ENCODE data around the gene TMPRSS6. TPM values are rescaled to one million over a fixed set of nuclear protein-coding genes. Genes with fewer than 3 reads are reported as not detected.
"Not testable (repeated sequence)": the region's sequence is repeated elsewhere in the genome, so short reads cannot be mapped to it uniquely, and the experiment has no call there.

Gene TMPRSS6
- total RNA-seq, 1 donor from 2014 or later, result not detected

GRCh38 chr22:37088750-37089408 is 20.6 kb downstream of the TMPRSS6 start:
- DNase-seq (ENCODE audit: low read depth, low spot score), result no peak

DNA sequence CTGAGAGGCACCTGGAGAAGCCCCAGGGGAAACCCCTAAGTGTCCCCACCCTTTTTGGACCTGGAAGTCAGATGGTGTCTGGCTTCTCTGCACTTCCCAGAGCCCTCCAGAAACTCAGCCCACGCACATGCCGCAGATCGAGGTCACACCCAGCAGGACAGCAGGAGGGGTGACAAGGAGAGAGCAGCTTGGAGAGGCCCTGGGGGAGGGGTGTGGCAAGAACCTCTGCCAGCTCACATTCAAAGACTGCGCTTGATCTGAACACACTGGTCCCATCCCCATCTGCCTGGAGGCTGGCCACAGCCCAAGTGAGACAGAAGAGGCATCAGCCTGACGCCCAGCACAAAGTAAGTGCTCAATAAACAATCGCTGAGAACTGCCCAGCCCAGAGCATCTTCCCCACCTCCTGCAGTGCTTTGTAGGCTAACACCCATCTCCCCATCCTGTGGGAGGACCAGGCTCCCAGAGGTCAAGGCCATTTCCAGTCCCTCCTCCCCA is 21.4 kb downstream of the TMPRSS6 start:
- no peak for DNase-seq (ENCODE audit: low read depth, low spot score)

DNA sequence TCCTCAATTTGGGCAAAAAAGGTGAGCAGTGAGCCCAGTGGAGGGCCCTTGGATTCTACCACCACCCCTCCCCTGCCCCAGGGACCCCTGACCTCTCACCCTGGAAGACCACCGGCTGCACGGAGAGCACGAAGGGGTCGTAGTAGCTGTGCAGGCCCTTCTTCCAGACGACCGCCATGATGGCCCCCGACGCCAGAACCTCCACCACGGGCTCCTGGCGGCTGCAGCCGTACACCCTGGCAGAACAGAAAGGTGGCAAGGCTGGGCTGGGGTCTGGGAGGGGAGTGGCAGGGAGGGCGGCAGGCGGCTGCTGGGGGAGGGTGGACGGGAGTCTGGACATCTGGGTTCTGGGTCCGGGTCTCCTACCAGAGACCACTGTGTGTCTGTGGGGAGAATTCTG is 23.3 kb downstream of the TMPRSS6 start:
- DNase-seq (ENCODE audit: low read depth, low spot score), result no peak

GRCh38 chr22:37084385-37084784 is 25.1 kb downstream of the TMPRSS6 start:
- DNase-seq (ENCODE audit: low read depth, low spot score), result no peak

GRCh38 chr22:37083914-37084313 is 25.6 kb downstream of the TMPRSS6 start:
- no peak for DNase-seq (ENCODE audit: low read depth, low spot score)

DNA sequence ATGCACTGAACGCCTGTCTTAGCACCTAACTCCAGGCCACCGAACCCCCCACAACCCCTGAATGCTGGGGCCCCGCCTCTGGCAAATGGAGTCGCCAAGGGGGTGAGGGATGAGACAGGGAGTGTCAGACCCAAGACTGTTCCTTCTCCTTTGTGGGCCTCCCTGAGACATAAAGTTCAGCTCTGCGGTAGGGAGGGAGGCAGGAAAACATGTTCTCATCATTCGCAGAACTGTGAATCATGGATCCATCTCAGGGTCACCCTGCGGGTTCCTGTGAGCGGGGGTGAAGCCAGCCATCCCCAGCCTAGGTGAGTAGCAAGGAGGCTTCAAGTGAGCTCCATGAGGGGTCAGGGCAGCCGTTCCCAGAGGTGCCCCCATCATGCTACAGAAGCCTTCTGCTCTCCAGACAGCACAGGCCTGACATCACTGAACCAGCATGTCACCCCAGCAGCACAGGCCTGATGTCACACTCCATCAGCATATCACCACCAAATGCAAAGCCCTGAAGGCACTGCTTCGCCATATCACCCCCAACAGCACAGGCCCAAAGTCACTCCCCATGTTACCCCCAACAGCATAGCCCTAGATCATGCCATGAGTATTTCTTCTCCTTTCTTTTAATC is 27.2 kb downstream of the TMPRSS6 start:
- DNase-seq (ENCODE audit: low read depth, low spot score), result no peak

- no peak for DNase-seq (ENCODE audit: low read depth, low spot score)
Observed at GRCh38 chr22:37080838-37081237, 28.7 kb downstream of the TMPRSS6 start.

DNA sequence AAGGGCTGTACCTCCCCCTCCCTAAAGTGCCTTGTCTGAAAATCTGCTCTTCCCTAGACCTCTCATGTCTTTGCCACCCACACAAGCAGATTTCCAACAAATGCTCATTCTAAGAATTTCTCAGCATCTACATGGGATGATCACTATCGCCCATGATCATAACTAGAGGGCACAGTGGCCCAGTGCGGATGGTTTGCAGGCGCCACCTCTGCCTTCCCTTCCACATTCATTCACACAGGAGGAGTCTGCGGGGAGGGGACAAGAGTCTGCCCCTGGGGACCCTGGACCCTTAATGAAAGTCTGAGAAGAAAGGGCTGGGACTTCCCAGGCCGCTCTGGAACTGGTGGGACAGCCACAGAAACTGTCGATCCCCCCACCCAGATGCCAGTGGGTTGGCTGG is 29.1 kb downstream of the TMPRSS6 start:
- DNase-seq (ENCODE audit: low read depth, low spot score), result no peak

GRCh38 chr22:37079668-37080171 is 29.8 kb downstream of the TMPRSS6 start:
- DNase-seq (ENCODE audit: low read depth, low spot score), result peak; percentile 52

DNA sequence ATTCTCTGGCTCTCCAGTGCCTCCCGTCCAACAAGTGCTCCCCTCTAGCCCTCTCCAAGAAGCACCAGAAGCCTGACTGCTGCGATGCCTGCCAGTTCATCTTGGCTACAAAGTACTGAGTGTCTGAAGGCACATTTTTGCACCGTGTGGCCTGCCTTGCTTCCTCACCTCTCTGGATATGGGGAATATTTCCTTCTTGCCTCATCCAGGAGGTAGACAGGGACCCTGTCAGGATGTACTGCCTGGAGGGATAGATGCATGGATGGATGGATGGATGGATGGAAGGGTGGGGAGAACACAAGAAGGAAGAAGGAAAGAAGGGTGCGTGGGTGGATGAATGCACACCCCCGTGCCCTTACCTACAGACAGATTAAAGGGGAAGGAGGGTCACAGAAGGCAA is 30.4 kb downstream of the TMPRSS6 start:
- no peak for DNase-seq (ENCODE audit: low read depth, low spot score)

GRCh38 chr22:37077802-37078448 is 31.6 kb downstream of the TMPRSS6 start:
- no peak for DNase-seq (ENCODE audit: low read depth, low spot score)

DNA sequence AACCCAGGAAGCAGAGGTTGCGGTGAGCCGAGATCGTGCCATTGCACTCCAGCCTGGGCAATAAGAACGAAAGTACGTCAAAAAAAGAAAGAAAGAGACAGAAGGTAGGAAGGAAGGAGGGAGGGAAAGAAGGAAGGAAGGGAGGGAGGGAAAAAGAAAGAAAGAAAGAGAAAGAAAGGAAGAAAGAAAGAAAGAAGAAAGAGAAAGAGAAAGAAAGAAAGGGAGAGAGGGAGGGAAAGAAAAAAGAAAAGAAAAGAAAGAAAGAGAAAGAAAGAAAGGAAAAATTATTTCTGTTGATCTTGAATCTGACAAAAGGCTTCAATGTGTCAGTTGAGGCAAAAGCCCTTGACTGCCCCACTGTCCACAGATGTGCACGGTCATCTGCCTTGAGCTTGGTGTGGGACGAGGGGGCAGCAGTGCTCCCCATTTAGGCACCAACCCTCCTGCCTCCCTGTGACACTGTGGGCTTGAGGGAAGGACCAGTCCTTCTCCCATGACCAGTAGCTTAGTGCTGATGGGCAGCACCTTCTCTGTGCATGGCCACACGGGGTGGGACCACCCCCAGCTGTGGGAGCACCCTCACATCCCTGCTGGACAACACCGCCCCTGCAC is 33.6 kb downstream of the TMPRSS6 start:
- no peak for DNase-seq (ENCODE audit: low read depth, low spot score)

- DNase-seq (ENCODE audit: low read depth, low spot score), result no peak
Observed at GRCh38 chr22:37075046-37075445, 34.5 kb downstream of the TMPRSS6 start.

GRCh38 chr22:37074537-37074936 is 35.0 kb downstream of the TMPRSS6 start:
- no peak for DNase-seq (ENCODE audit: low read depth, low spot score)

DNA sequence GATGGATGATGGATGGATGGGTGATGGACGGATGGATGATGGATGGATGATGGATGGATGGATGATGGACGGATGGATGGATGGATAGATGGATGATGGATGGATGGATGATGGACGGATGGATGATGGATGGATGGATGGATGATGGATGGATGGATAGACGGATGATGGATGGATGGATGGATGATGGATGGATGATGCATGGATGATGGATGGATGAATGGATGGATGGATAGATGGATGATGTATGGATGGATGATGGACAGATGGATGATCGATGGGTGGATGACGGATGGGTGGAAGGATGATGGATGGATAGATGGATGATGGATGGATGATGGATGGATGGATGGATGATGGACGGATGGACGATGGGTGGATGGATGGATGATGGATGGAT is 36.8 kb downstream of the TMPRSS6 start:
- DNase-seq (ENCODE audit: low read depth, low spot score), result no peak

GRCh38 chr22:37071850-37072592 is 37.5 kb downstream of the TMPRSS6 start:
- not testable (repeated sequence) for DNase-seq (ENCODE audit: low read depth, low spot score)

DNA sequence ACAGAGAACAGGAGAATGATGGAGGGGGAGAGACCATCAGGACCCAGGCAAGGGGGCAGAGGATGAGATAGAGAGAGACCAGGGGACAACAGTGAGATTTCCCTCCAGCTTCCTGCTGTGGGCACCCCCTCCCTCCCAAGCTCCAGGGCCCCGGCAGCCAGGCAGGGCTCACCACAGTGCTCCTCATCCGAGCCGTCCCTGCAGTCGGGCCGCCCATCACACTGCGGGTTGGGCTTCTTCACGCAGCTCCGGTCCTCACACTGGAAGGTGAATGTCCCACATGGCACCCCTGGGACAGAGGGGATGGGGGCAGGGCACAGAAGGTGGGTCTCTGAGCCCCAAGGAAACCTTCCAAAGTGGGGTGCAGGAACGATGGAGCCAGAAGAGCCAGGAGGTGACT is 38.8 kb downstream of the TMPRSS6 start:
- no peak for DNase-seq (ENCODE audit: low read depth, low spot score)

GRCh38 chr22:37070334-37070733 is 39.2 kb downstream of the TMPRSS6 start:
- no peak for DNase-seq (ENCODE audit: low read depth, low spot score)

DNA sequence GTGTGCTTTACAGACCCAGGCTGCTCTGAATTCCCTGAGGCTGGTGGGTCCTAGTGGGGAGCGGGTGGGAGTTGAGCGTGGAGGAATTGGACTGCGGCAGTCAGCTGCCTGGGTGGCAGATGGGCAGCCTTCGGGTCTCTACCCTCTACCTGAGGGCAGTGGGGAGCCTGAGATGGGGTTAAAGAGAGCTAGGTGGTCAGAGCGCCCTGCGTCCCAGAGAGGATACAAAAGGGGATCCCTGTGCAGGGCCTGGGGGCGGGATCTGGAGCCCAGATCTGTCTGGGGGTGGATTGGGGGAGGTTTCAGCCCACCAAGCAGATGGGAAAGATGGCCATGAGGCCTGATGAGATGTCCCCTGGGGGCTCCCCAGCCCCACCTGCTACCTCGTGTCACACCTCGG is 39.8 kb downstream of the TMPRSS6 start:
- DNase-seq (ENCODE audit: low read depth, low spot score), result no peak

DNA sequence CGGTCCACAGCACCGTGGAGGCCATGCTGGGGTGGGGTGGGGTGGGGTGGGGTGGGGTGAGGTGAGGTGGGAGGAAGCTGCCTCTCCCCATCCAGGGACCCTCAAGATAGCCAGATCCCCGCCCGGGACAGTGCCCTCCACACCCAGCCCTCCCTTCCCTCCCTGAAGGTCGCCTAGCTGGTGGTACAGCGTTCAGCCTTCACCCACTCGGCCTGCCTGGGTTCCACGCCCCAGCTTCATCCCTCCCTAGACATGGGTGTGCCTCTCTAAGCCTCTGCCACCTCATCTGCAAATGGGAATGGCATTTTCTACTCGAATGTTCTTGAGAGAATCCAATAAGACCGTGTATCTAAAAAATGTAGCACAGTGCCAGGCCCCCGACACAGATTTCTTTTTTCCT is 40.2 kb downstream of the TMPRSS6 start:
- no peak for DNase-seq (ENCODE audit: low read depth, low spot score)

GRCh38 chr22:37068859-37069258 is 40.7 kb downstream of the TMPRSS6 start:
- no peak for DNase-seq (ENCODE audit: low read depth, low spot score)
